Colonic mucosa (tissue), 4 donors: ENCODE results near the gene SLC16A13. TPM values are rescaled to one million over a fixed set of nuclear protein-coding genes. Genes with fewer than 3 reads are reported as not detected.

ENCODE experiments used
- DNase-seq: peaks from one replicate; pipeline ENCODE4 v3.0.0-alpha.2; 2020
- H3K27ac ChIP-seq: fragments of 200-600 bp; one replicate; pipeline ENCODE4 v1.8.0; 2021
- H3K27me3 ChIP-seq: fragments of 200-600 bp; one replicate; pipeline ENCODE4 v1.8.0; 2021
- H3K36me3 ChIP-seq: fragments of 200-600 bp; one replicate; pipeline ENCODE4 v1.8.0; 2021
- H3K4me1 ChIP-seq: fragments of 200-600 bp; one replicate; pipeline ENCODE4 v1.8.0; 2021; ENCODE audit warnings: mild to moderate bottlenecking
- H3K4me3 ChIP-seq: fragments of 200-600 bp; one replicate; pipeline ENCODE4 v1.8.0; 2021
- H3K9ac ChIP-seq, 2 donors: one replicate each; pipeline ENCODE4 v1.7.0; 2013; ENCODE audit warnings: control low read depth in 2 of 2, low read depth in 2 of 2, low read length in 2 of 2
- H3K9me3 ChIP-seq: fragments of 200-600 bp; one replicate; pipeline ENCODE4 v1.8.0; 2021
- intact Hi-C: fragments of 100-400 bp; cut with DNase I; formaldehyde crosslinking; loops from one replicate; pipeline ENCODE4 v1.14.1; 2022
- total RNA-seq, 2 donors: library from RNA; stranded (reverse); fragmentation: NEBNext Ultra II Directional in 1 of 2; extraction: Animal tissue kit (Norgen Biotek cat#: 25700) in 1 of 2; gene quantifications; one replicate each; pipeline ENCODE4 v1.2.1, GENCODE V29; 2021
- TF ChIP-seq, protein P1 (sequence below): fragments of 200-600 bp; IDR thresholded peaks from one replicate; pipeline ENCODE4 v1.8.0; 2022; ENCODE audit warnings: antibody characterized with exemption, mild to moderate bottlenecking
- donor health status: healthy.
- donor health status: DM: no; HTN: no; CAD: no.
- donor health status: DM: no; HTN: no; CAD: no.

The SLC16A13 gene
- total RNA-seq, 2 donors from 2014 or later: 11.0 to 13.9 TPM

DNA sequence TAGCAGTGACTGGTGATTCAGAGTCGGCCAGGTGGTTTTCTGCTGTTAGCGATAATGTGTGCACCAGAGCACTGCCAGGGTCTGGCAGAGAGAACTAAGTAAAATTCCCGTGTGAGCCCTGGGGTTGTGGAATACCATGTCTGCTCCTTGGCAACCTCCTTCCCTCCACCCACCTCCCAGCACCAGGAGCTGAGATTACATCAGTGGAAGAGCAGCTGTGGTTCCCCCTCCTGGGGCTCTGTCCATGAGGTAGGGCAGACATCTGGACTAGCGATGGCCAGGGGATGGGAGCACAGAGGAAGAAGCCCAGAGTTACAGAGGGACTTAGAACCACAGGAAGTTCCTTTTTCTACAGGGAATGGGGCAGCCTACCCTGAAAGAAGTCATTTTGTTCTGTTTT lies 28.4 kb downstream of the SLC16A13 start:
- H3K9me3 ChIP-seq: no peaks in the 10 kb centered on the region
- no peaks in the 10 kb centered on the region for H3K27me3 ChIP-seq
- intact Hi-C loops: no loop called here
- H3K4me1 ChIP-seq: no peaks in the 10 kb centered on the region
- no peak overlapping the region for H3K4me3 ChIP-seq
- H3K9ac ChIP-seq: no peak overlapping the region
- no peak for DNase-seq
- H3K36me3 ChIP-seq: no peaks in the 10 kb centered on the region
- TF ChIP-seq, protein P1, sequence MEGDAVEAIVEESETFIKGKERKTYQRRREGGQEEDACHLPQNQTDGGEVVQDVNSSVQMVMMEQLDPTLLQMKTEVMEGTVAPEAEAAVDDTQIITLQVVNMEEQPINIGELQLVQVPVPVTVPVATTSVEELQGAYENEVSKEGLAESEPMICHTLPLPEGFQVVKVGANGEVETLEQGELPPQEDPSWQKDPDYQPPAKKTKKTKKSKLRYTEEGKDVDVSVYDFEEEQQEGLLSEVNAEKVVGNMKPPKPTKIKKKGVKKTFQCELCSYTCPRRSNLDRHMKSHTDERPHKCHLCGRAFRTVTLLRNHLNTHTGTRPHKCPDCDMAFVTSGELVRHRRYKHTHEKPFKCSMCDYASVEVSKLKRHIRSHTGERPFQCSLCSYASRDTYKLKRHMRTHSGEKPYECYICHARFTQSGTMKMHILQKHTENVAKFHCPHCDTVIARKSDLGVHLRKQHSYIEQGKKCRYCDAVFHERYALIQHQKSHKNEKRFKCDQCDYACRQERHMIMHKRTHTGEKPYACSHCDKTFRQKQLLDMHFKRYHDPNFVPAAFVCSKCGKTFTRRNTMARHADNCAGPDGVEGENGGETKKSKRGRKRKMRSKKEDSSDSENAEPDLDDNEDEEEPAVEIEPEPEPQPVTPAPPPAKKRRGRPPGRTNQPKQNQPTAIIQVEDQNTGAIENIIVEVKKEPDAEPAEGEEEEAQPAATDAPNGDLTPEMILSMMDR: no peak
- no peak overlapping the region for H3K27ac ChIP-seq

DNA sequence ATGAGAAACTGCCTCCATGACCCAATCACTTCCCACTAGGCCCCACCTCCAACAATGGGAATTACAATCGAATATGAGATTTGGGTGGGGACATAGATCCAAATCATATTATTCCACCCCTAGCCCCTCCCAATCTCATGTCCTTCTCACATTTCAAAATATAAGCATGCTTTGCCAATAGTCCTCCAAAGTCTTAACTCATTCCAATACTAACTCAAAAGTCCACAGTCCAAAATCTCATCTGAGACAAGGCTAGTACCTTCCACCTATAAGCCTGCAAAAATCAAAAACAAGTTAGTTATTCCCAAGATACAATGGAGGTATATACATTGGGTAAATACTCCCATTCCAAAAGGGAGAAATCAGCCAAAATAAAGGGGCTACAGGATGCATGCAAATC lies 31.4 kb downstream of the SLC16A13 start:
- no peak for DNase-seq
- Histone ChIP-seq H3K4me1 (no peaks in the 10 kb centered on the region), H3K36me3 (no peaks in the 10 kb centered on the region), H3K9ac (no peak overlapping the region), H3K9me3 (no peaks in the 10 kb centered on the region), H3K27me3 (no peaks in the 10 kb centered on the region), H3K4me3 (no peak overlapping the region), H3K27ac (no peak overlapping the region)
- TF ChIP-seq, protein P1: no peak
- intact Hi-C loops: no loop called here

DNA sequence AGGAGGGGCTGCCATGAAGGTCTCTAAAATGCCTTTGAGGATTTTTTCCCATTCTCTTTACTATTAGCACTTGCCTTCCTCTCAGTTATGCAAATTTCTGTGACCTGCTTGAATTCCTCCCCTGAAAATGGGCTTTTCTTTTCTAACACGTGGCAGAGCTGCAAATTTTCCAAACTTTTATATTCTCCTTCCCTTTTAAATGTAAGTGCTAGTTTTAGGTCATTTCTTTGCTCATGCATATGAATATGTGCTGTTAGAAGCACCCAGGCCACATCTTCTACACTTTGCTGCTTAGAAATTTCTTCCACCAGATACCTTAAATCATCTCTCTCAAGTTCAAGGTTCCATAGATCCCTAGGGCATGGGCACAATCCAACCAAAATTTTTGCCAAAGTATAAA lies 32.5 kb downstream of the SLC16A13 start:
- Histone ChIP-seq H3K4me1 (no peaks in the 10 kb centered on the region), H3K9ac (no peak overlapping the region), H3K36me3 (no peaks in the 10 kb centered on the region), H3K27me3 (no peaks in the 10 kb centered on the region), H3K9me3 (no peaks in the 10 kb centered on the region), H3K4me3 (no peak overlapping the region), H3K27ac (no peak overlapping the region)
- TF ChIP-seq, protein P1: no peak
- no peak for DNase-seq
- intact Hi-C loops: no loop called here

DNA sequence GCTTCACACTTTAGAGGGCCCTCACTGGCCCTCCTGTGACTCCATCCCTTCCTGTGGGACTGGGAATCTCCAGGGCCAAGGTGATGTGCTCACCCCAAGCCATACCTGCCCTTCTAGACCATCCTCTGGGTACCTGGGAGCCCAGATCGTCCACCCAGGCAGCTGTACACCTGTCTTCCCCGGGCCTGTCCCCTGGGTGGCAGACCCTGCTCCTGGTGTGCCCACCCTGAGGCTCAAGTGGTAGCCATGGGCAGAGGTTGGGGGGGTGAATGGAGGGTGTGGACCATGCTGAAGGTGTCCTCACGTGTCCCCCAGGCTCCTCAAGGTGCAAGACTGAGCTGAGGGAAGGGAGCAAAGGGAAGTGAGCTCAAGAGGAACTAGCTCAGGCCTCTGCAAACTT lies 34.9 kb downstream of the SLC16A13 start:
- Histone ChIP-seq H3K9me3 (no peaks in the 10 kb centered on the region), H3K9ac (no peak overlapping the region), H3K4me1 (no peaks in the 10 kb centered on the region), H3K36me3 (no peaks in the 10 kb centered on the region), H3K27ac (no peak overlapping the region), H3K27me3 (no peaks in the 10 kb centered on the region), H3K4me3 (no peak overlapping the region)
- intact Hi-C loops: no loop called here
- TF ChIP-seq, protein P1: no peak
- no peak for DNase-seq

DNA sequence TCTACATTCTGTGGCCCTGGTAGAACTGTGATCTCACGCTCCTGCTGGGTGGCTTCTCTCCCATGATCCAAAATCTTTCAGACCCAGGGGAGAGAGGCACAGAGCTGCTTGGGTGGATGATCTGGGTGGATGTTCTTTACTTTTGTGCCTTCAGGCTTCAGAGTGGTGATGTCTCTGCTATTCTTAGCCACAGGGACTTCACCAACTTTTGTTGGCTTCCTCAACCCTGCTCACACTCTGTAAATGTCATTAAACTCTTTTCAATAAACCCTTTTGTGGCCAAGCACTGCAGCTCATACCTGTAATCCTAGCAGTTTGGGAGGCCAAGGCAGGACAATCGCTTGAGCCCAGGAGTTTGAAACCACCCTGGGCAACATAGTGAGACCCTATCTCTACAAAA lies 36.6 kb downstream of the SLC16A13 start:
- no peaks in the 10 kb centered on the region for H3K27me3 ChIP-seq
- H3K36me3 ChIP-seq: no peaks in the 10 kb centered on the region
- H3K9me3 ChIP-seq: no peaks in the 10 kb centered on the region
- H3K4me1 ChIP-seq: no peaks in the 10 kb centered on the region
- no peak for DNase-seq
- no peak overlapping the region for H3K9ac ChIP-seq
- no peak overlapping the region for H3K27ac ChIP-seq
- H3K4me3 ChIP-seq: no peak overlapping the region
- TF ChIP-seq, protein P1: no peak
- intact Hi-C loops: no loop called here

DNA sequence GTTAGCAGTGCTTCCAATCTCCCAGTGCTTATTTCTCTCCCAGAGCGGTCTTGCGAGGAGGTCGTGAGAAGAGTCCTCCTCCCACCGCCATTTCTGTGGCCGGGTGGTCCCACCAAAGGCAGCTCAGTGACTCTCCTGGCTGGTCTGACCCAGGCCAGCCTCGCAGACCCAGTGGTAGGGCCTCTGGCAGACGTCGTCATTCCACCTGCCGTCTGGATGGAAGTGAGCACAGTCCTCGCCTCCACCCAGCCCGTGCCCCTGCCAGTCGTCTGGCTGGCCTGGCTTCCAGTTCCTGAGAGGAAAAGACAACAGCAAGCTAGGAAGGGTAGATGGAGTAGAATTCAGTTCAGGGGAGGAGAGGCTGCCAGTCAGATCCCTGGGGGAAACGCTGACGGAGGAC lies 39.1 kb downstream of the SLC16A13 start:
- Histone ChIP-seq H3K4me1 (no peaks in the 10 kb centered on the region), H3K36me3 (no peaks in the 10 kb centered on the region), H3K27ac (no peak overlapping the region), H3K9ac (no peak overlapping the region), H3K4me3 (no peak overlapping the region), H3K9me3 (no peaks in the 10 kb centered on the region), H3K27me3 (no peaks in the 10 kb centered on the region)
- no peak for DNase-seq
- TF ChIP-seq, protein P1: no peak
- intact Hi-C loops: no loop called here
